ENCODE data around the gene DMD. TPM values are rescaled to one million over a fixed set of nuclear protein-coding genes. Genes with fewer than 3 reads are reported as not detected.
"Not testable (repeated sequence)": the region's sequence is repeated elsewhere in the genome, so short reads cannot be mapped to it uniquely, and the experiment has no call there.

The DMD gene
- total RNA-seq, 2 experiments from 2014 or later, result 0.20 to 0.47 TPM

DNA sequence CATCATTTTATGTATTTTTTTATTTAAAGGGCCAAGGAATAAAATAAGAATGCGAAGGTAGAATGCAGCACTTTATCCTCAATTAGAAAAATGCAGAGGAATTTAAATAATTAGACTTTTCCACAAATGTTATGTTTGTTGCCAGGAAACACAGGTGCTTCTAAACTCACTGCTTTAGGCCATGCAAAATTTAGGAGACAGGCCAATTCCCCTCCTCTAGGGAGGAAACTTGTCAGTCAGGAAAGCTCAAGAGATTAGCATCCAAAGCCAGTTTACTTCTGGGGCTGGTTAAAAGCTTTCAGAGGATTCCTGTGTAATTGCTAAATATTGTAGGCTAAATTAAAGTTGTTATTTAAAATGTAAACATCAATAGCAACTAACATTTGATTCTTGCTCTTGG lies 124.5 kb downstream of the DMD start:
- ATAC-seq (ENCODE audit: poor library complexity), result no peak
- no peaks in the 10 kb centered on the region for H3K27me3 Mint-ChIP-seq
- Histone ChIP-seq H3K9me3 (ENCODE audit: control insufficient read depth in 1 of 2, insufficient read depth in 1 of 2, low read length in 2 of 2) (no peaks in the 10 kb centered on the region), H3K4me1 (ENCODE audit: insufficient read depth, low read length) (no peaks in the 10 kb centered on the region), H3K4me3 (ENCODE audit: low read length) (no peak overlapping the region), H3K27me3 (ENCODE audit: control insufficient read depth in 1 of 2, insufficient read depth in 2 of 2, low read length in 2 of 2) (no peaks in the 10 kb centered on the region), H3K27ac (ENCODE audit: low read depth in 1 of 2, low read length in 2 of 2) (no peak overlapping the region), H3K36me3 (ENCODE audit: insufficient read depth, low read length) (no peaks in the 10 kb centered on the region)
- no peaks in the 10 kb centered on the region for H3K9me3 Mint-ChIP-seq
- no peaks in the 10 kb centered on the region for H3K4me1 Mint-ChIP-seq (ENCODE audit: low read depth)
- no peak for DNase-seq
- no peak overlapping the region for H3K27ac Mint-ChIP-seq
- intact Hi-C loops (cut with DNase I, micrococcal nuclease), result no loop called here
- no peak for TF ChIP-seq CTCF (IDR thresholded peaks at IDR 0.05)
- CTCF ChIA-PET, result no interaction called here
- no peak overlapping the region for H3K4me3 Mint-ChIP-seq
- POLR2A ChIA-PET, result no interaction called here
- no peaks in the 10 kb centered on the region for H3K36me3 Mint-ChIP-seq (ENCODE audit: low read depth)

DNA sequence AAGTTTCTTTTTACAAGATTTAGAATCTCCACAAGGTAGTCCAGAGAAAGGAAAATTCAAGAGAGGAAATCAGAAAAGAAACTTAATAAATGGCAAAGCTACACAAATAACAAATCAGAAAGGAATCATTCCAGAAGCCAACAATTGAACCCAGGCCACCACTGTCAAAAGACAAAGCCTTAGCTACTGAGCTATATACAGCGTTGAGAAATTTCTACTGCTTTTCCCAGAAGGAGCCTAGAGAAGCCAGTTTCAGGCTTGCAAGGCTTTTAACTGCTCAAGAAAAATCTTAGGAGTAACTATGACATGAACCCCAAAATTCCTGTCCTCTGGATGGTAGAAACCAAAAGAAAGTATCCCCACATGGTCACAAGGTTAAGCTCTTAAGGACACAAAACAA lies 129.0 kb downstream of the DMD start:
- no peaks in the 10 kb centered on the region for H3K9me3 Mint-ChIP-seq
- Histone ChIP-seq H3K36me3 (ENCODE audit: insufficient read depth, low read length) (no peaks in the 10 kb centered on the region), H3K4me1 (ENCODE audit: insufficient read depth, low read length) (no peaks in the 10 kb centered on the region), H3K9me3 (ENCODE audit: control insufficient read depth in 1 of 2, insufficient read depth in 1 of 2, low read length in 2 of 2) (no peaks in the 10 kb centered on the region), H3K4me3 (ENCODE audit: low read length) (no peak overlapping the region), H3K27ac (ENCODE audit: low read depth in 1 of 2, low read length in 2 of 2) (no peak overlapping the region), H3K27me3 (ENCODE audit: control insufficient read depth in 1 of 2, insufficient read depth in 2 of 2, low read length in 2 of 2) (no peaks in the 10 kb centered on the region)
- no peaks in the 10 kb centered on the region for H3K36me3 Mint-ChIP-seq (ENCODE audit: low read depth)
- no peak for TF ChIP-seq CTCF (IDR thresholded peaks at IDR 0.05)
- ChIA-PET CTCF (no interaction called here), POLR2A (no interaction called here)
- DNase-seq (no peak), ATAC-seq (ENCODE audit: poor library complexity) (no peak)
- H3K4me1 Mint-ChIP-seq (ENCODE audit: low read depth), result no peaks in the 10 kb centered on the region
- intact Hi-C loops (cut with DNase I, micrococcal nuclease), result no loop called here
- H3K4me3 Mint-ChIP-seq, result no peak overlapping the region
- no peak overlapping the region for H3K27ac Mint-ChIP-seq
- H3K27me3 Mint-ChIP-seq, result no peaks in the 10 kb centered on the region

- DNase-seq, result no peak
- H3K27ac ChIP-seq (ENCODE audit: low read depth in 1 of 2, low read length in 2 of 2), result no peak overlapping the region
- CTCF ChIA-PET, result no interaction called here
- H3K9me3 ChIP-seq (ENCODE audit: control insufficient read depth in 1 of 2, insufficient read depth in 1 of 2, low read length in 2 of 2), result peaks cover 0 to 3% of the 10 kb centered on the region in 2 experiments
- no peak for ATAC-seq (ENCODE audit: poor library complexity)
- POLR2A ChIA-PET, result no interaction called here
- Mint-ChIP-seq H3K36me3 (ENCODE audit: low read depth) (no peaks in the 10 kb centered on the region), H3K27ac (no peak overlapping the region), H3K4me3 (no peak overlapping the region), H3K27me3 (no peaks in the 10 kb centered on the region), H3K4me1 (ENCODE audit: low read depth) (no peaks in the 10 kb centered on the region), H3K9me3 (no peaks in the 10 kb centered on the region)
- no peaks in the 10 kb centered on the region for H3K36me3 ChIP-seq (ENCODE audit: insufficient read depth, low read length)
- TF ChIP-seq CTCF (IDR thresholded peaks at IDR 0.05), result no peak
- H3K4me1 ChIP-seq (ENCODE audit: insufficient read depth, low read length), result no peaks in the 10 kb centered on the region
- H3K27me3 ChIP-seq (ENCODE audit: control insufficient read depth in 1 of 2, insufficient read depth in 2 of 2, low read length in 2 of 2), result no peaks in the 10 kb centered on the region
- no peak overlapping the region for H3K4me3 ChIP-seq (ENCODE audit: low read length)
- intact Hi-C loops (cut with DNase I, micrococcal nuclease), result no loop called here
Observed at GRCh38 chrX:33078273-33078672, 133.1 kb downstream of the DMD start.

DNA sequence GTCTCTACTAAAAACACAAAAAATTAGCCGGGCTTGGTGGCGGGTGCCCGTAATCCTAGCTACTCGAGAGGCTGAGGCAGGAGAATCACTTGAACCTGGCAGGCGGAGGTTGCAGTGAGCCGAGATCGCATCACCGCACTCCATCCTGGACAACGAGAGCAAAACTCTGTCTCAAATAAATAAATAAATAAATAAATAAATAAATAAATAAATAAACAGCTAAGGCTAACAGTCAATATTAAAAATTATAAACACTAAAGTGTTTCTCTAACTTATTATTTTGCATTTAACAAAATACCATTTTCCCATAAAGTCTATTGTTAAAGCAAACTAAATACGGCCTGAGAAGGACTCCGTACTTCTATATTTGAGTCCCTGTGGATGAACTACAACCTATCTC lies 137.7 kb downstream of the DMD start:
- ATAC-seq (ENCODE audit: poor library complexity); intact Hi-C loops (cut with DNase I, micrococcal nuclease); H3K27me3 Mint-ChIP-seq: not testable (repeated sequence)

More for the DNA sequence above, 137.7 kb downstream of the DMD start:
- H3K27ac ChIP-seq (ENCODE audit: low read depth in 1 of 2, low read length in 2 of 2); CTCF ChIA-PET; H3K36me3 ChIP-seq (ENCODE audit: insufficient read depth, low read length); H3K4me1 Mint-ChIP-seq (ENCODE audit: low read depth); POLR2A ChIA-PET; H3K4me3 ChIP-seq (ENCODE audit: low read length); H3K27ac Mint-ChIP-seq; H3K4me1 ChIP-seq (ENCODE audit: insufficient read depth, low read length); H3K9me3 ChIP-seq (ENCODE audit: control insufficient read depth in 1 of 2, insufficient read depth in 1 of 2, low read length in 2 of 2); H3K27me3 ChIP-seq (ENCODE audit: control insufficient read depth in 1 of 2, insufficient read depth in 2 of 2, low read length in 2 of 2); H3K9me3 Mint-ChIP-seq; H3K36me3 Mint-ChIP-seq (ENCODE audit: low read depth); H3K4me3 Mint-ChIP-seq; DNase-seq: not testable (repeated sequence)

All from CD4-positive, alpha-beta T cell (primary cell).